Breast epithelium (tissue), 3 donors: Measurements from ENCODE around the gene LEKR1.

Experiments used
- CTCF ChIP-seq, 3 donors: fragments of 450-650 bp; IDR thresholded peaks; one replicate each; pipeline ENCODE4 v1.5.1; 2016 to 2017; ENCODE audit warnings: antibody characterized with exemption in 3 of 3, mild to moderate bottlenecking in 3 of 3, moderate library complexity in 3 of 3
- POLR2AphosphoS5 ChIP-seq, 3 donors: sonication (generic); formaldehyde crosslinking; IDR thresholded peaks; one replicate each; pipeline ENCODE4 v1.6.1; 2017; ENCODE audit warnings: antibody characterized with exemption in 3 of 3

DNA sequence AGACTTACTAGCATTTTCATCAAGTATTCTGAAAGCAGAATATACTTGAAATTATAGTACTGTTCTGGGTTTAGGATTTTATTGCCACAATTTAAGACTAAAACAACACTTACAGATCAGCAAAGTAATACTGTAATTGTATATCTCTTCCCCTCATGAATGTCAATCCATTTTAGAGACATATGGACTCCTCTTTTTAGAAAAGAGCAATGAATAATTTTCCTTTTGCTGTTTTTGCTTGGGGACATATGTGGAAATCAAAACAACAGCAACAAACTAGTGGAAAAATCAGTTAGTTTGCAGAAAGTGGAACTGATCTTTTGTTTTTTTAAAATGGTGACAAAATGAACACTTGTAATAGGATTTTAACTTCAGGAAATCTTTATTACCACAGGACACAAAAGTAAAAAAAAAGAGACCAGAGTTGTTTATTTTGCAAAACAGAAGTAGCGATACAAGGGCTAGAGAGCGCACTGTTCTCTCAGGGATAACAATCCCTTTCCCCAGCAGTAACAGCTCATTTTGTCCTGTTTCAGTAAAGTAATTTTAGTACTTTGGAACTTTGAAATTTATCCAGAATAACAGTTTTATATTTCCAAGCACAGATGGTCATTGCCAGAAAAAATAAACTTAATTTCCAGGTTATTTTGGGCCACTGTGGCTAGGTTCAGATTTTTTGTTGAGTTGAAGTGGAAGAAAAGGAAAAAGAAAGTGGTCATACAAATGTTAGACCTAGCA is 17.1 kb downstream of the LEKR1 start:
- TF ChIP-seq POLR2AphosphoS5 (IDR thresholded peaks at IDR 0.05) (no peak), CTCF (IDR thresholded peaks at IDR 0.05) (no peak)
